SK-N-DZ (cell line): ENCODE data around the gene KANK4. TPM values are rescaled to one million over a fixed set of nuclear protein-coding genes. Genes with fewer than 3 reads are reported as not detected.

ENCODE experiments used
- DNase-seq: peaks from one replicate; pipeline ENCODE4 v3.0.0-alpha.2; 2015; ENCODE audit warnings: low spot score
- polyA plus RNA-seq, 2 experiments: library from polyadenylated mRNA; depleted of rRNA; stranded (reverse); fragments of >200 nt; gene quantifications; 2 replicates each; pipeline ENCODE4 v1.2.3, GENCODE V29; 2014

The KANK4 gene
- 2.5 and 2.6 TPM in 2 replicates for polyA plus RNA-seq (2014; cell fraction: cytosol; rRNA removed)
- 0.64 and 1.5 TPM in 2 replicates for polyA plus RNA-seq (2014; cell fraction: nucleus; rRNA removed)

- DNase-seq: no peak
These were observed at the start of gene KANK4 for GRCh38 chr1:62318756-62319544. Gene KANK4 (minus strand): TSS chr1:62319434. CDS start chr1:62281564, 37,870 bp downstream.

DNA sequence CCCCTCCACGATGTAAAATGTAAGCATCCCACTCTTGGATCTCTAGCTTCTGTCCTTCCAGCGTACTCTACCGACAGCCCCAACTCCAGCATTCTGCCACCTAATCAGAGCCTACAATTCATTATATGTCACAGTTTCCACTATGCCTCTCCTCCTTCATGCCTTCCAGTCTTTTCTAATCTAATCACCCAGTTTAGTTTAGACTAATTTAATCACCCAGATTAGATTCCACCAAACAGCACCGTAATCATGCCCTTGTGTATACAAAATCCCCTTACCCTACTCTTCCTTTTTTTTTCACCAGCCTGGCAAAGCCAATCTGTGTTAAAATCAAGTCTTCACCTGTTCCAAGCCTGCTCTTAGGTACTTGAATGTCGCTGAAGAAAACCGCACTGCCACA lies 49.8 kb upstream of the KANK4 start:
- peak; percentile 67 for DNase-seq

- DNase-seq: no peak
These were observed 47.8 kb upstream of the KANK4 start for GRCh38 chr1:62367005-62367557.

GRCh38 chr1:62364721-62365120 lies 45.5 kb upstream of the KANK4 start:
- no peak for DNase-seq

GRCh38 chr1:62362926-62363325 lies 43.7 kb upstream of the KANK4 start:
- no peak for DNase-seq

DNA sequence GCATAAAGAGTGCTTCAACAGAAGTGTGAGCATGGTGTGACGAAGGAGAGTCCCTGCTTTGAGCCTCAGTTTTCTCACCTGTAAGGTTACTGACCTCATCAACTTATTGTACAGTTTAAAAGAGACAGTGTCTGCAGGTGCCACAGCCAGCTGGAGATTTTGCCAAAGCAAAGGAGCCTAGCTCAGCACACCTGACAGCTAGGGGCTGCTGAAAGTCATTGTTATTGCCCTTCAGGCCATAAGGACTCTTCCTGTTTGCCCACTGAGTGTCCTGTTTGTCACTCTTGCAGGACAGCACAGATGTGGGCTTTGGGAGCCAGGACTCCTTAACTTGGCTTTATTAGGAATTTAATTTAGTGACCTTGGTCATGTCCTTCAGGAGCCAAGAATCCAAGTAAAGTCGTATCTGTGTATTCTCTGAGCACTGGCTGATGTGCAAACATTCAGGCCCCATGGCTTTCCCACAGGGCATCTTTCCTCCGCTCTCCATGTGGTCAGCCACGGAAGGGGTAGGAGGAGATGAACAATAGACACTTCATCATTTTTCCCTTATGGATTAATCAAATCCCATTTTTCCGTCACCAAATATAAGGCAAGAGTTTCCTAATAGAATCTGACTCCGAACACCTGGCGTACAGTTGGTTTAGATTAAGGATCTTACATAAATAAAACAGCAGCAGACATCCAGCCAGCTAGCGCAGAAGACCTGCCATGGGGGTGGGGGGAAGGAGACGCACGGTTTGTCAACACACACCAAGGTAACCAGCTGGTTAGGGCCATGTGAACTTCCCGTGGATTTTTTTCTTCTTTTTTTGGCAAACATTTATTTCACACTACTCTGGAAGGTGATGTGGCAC lies 43.1 kb upstream of the KANK4 start:
- DNase-seq: peak; percentile 49

GRCh38 chr1:62361431-62361830 lies 42.2 kb upstream of the KANK4 start:
- DNase-seq: no peak

DNA sequence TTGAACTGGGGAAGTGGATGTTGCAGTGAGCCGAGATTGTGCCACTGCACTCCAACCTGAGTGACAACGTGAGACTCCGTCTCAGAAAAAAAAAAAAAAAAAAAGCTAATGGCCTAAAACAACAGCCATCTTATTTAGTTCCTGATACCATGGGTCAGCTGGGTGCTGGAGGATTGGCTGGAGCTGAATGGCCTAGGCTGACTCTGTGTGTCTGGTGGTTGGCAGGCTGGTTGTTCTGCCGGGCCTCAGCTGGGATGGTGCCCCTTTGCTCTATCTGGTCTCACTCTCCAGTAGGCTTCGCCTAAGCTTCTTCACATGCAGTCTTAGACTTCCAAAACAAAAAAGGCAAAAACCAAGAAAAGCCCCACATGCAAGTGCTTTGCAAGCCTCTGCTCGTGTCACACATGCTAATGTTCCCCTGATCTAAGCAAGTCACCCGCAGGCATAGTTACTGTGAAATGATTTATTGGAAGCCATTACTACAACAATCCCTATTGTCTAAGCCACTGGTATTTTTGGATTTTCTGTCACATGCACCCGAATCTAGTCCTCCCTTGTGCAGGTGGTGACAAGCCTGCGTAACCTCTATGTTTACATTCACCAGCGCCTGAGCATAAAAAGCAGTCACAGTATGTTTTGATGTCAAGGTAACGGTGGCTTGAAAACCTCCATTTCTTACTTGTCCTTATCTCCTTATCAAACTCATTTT lies 39.6 kb upstream of the KANK4 start:
- DNase-seq: no peak

DNA sequence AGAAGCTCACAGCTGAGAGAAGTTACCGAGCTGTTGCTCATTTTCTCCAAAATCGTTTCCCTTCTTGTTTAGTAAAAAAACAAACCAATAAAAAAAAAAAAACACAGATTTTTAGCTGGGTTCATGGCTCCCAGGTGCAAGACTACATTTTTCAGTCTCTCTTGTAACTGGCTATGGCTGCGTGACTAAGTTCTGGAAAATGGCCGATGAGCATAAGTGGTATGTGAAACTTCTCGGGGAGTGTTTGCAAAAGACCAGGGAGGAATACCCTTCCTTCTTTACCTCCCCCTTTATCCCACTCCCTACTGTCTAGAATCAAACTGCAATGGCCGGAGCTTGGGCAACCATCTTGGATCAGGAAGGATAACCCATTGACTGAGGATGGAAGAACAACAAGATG lies 38.7 kb upstream of the KANK4 start:
- no peak for DNase-seq

DNA sequence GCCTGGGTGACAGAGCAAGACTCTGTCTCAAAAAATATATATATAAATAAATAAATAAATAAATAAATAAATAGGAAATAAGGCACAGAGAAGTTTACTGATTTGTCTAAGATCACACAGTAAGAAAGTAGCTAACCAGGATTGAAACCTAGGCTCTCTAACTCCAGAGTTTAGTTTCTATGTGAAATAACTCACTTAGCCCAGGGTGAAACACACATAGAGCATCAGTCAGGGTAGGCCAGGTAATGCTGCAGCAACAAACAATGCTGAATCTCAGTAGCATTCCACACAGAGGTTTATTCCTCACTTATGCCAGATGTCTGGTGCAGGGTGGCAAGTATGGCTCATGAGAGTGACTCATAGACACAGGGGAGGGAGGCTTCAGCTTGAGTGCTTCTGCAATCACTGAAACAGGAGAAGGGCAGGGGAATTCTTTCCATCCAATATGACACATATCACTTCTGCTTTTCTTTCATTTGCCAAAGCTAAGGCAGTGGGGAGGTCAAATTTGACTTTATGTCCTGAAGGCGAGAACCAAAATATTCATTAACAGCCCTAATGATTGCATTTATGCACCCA lies 37.1 kb upstream of the KANK4 start:
- DNase-seq: no peak

GRCh38 chr1:62355095-62355494 lies 35.9 kb upstream of the KANK4 start:
- DNase-seq: no peak

DNA sequence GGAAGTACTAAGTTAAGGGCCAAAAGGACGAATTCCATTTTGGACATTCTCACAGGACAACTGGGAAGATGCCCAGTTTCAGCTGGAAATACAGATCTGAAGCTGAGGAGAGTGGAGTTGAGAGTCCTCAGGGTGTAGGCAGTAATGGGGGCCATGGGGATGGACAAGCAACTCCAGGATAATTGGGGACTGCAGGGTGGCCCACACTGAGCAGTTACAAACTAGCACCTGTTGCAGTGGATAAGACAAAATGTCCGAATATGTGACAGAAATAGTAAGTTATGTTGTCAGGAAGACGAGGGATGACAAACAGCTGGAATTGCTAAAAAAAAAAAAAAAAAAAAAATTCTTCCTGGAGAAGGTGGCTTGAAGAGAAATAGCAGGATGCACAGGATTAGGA lies 34.6 kb upstream of the KANK4 start:
- no peak for DNase-seq

- no peak for DNase-seq
These were observed 33.2 kb upstream of the KANK4 start for GRCh38 chr1:62352387-62352786.

GRCh38 chr1:62349470-62350233 lies 30.4 kb upstream of the KANK4 start:
- no peak for DNase-seq

- no peak for DNase-seq
These were observed 27.7 kb upstream of the KANK4 start for GRCh38 chr1:62346886-62347285.

GRCh38 chr1:62343911-62344310 lies 24.7 kb upstream of the KANK4 start:
- DNase-seq: no peak

- DNase-seq: no peak
These were observed 23.0 kb upstream of the KANK4 start for GRCh38 chr1:62342270-62342669.

GRCh38 chr1:62341615-62342014 lies 22.4 kb upstream of the KANK4 start:
- DNase-seq: no peak

GRCh38 chr1:62341089-62341488 lies 21.9 kb upstream of the KANK4 start:
- no peak for DNase-seq
